Activated CD4-positive, alpha-beta T cell treated with anti-CD3 and anti-CD28 coated beads for 36 hours (primary cell): ENCODE data around the gene ANXA5. TPM values are rescaled to one million over a fixed set of nuclear protein-coding genes. Genes with fewer than 3 reads are reported as not detected.

Source experiments
- ATAC-seq: fragments of 200-7000 bp; cut with Tn5 transposase; one replicate; pipeline ENCODE4 v1.10.0; 2021; ENCODE audit warnings: mild to moderate bottlenecking, moderate library complexity
- CTCF ChIA-PET: fragments of 350-600 bp; sonication (Branson Sonifier 250); formaldehyde crosslinking; loops from one replicate; lab custom pipeline; 2021; ENCODE audit warnings: antibody characterized with exemption; lab: Charles Lee
- POLR2A ChIA-PET: fragments of 350-600 bp; sonication (Branson Sonifier 250); formaldehyde crosslinking; loops from one replicate; lab custom pipeline; 2021; ENCODE audit warnings: antibody characterized with exemption, inconsistent platforms; lab: Charles Lee
- DNase-seq: peaks from one replicate; pipeline ENCODE4 v3.0.0-alpha.2; 2020
- H3K27ac Mint-ChIP-seq: one replicate; pipeline ENCODE4 v1.8.0; 2021; ENCODE audit warnings: mixed read lengths
- H3K27me3 Mint-ChIP-seq: one replicate; pipeline ENCODE4 v1.8.0; 2021; ENCODE audit warnings: mixed read lengths
- H3K36me3 Mint-ChIP-seq: one replicate; pipeline ENCODE4 v1.8.0; 2021; ENCODE audit warnings: low read depth, mixed read lengths
- H3K4me1 Mint-ChIP-seq: one replicate; pipeline ENCODE4 v1.8.0; 2021; ENCODE audit warnings: mixed read lengths
- H3K4me3 Mint-ChIP-seq: one replicate; pipeline ENCODE4 v1.8.0; 2021; ENCODE audit warnings: mild to moderate bottlenecking, moderate library complexity, mixed read lengths
- H3K9me3 Mint-ChIP-seq: one replicate; pipeline ENCODE4 v1.8.0; 2021; ENCODE audit warnings: low read depth, mixed read lengths
- intact Hi-C, 2 experiments: fragments of 100-400 bp; cut with DNase I in 1 of 2; cut with micrococcal nuclease in 1 of 2; formaldehyde crosslinking; loops; one replicate each; pipeline versions ENCODE4 v1.14.2 to v1.15.1; 2022 to 2024; cut with DNase I, micrococcal nuclease
- total RNA-seq, 2 experiments: library from RNA; stranded (reverse); gene quantifications; one replicate each; pipeline ENCODE4 v1.2.3, GENCODE V29; 2021

ANXA5 gene
- total RNA-seq, 2 experiments from 2014 or later: 105 to 117 TPM

DNA sequence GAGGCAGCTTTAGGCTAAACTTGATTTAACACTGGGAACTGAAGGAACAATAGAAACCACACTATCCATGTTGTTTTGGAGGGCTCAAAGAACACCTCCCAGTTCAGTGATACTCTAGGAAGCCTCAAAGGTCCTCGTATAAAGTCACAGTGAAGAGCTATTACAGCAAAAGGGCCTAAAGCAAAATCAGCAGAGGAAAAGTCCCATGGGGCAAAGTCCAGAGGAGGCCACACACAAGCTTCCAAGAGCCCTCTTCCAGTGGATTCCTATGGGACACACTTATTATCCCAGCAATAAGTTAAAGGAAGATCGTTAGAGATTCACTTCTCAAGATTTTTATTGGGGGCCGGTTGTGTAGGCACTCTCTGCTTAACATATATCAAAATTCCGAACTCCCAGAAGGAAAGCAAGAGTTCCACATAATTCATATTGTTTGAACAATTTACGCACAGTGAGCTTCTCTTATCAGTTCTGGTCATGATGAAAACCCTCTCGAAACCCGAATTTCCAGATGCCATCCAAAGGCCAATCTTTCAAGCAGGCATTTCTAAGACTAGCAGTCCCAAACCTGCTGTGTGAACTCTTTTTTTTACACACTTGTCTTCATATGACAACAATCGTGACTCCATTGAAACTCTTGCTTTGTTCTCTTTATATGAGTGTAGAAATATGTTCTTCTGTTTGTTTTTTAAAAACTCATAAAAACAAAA lies 53.7 kb downstream of the ANXA5 start:
- intact Hi-C loops: no loop called here
- no peak overlapping the region for H3K4me3 Mint-ChIP-seq
- no peaks in the 10 kb centered on the region for H3K4me1 Mint-ChIP-seq
- H3K27ac Mint-ChIP-seq: no peak overlapping the region
- ChIA-PET CTCF (no interaction called here), POLR2A (no interaction called here)
- peaks cover 9% of the 10 kb centered on the region for H3K27me3 Mint-ChIP-seq
- ATAC-seq (no peak), DNase-seq (no peak)
- H3K9me3 Mint-ChIP-seq: no peaks in the 10 kb centered on the region
- no peaks in the 10 kb centered on the region for H3K36me3 Mint-ChIP-seq

- H3K27me3 Mint-ChIP-seq: peaks cover 8% of the 10 kb centered on the region
- H3K36me3 Mint-ChIP-seq: no peaks in the 10 kb centered on the region
- DNase-seq: no peak
- intact Hi-C loops: no loop called here
- no peak overlapping the region for H3K27ac Mint-ChIP-seq
- ChIA-PET CTCF (no interaction called here), POLR2A (no interaction called here)
- no peaks in the 10 kb centered on the region for H3K9me3 Mint-ChIP-seq
- no peaks in the 10 kb centered on the region for H3K4me1 Mint-ChIP-seq
- H3K4me3 Mint-ChIP-seq: no peak overlapping the region
- no peak for ATAC-seq
Observed at GRCh38 chr4:121642292-121642691, 54.5 kb downstream of the ANXA5 start.

DNA sequence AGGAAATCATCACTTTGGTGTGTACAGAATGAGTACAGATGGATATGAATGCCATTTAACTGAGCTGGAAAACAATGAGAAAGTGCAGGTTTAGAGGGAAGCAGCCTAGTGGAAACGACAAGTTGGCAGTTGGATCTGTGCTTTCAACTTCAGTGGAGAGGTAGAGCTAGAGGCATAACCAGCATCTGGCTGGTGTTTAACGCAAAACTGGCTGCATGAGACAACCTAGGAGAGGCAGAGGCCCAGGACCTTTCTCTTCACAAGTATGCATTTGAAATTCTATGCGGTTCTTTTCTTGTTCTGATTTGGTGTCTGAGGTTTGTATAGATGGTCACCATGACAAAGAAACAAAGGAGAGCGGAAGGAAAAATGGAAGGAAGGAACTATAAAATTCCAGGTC lies 63.1 kb downstream of the ANXA5 start:
- ATAC-seq: no peak
- Mint-ChIP-seq H3K36me3 (no peaks in the 10 kb centered on the region), H3K27ac (no peak overlapping the region), H3K27me3 (peaks cover 17% of the 10 kb centered on the region), H3K9me3 (no peaks in the 10 kb centered on the region), H3K4me3 (no peak overlapping the region), H3K4me1 (no peaks in the 10 kb centered on the region)
- intact Hi-C loops: no loop called here
- ChIA-PET POLR2A (no interaction called here), CTCF (no interaction called here)
- no peak for DNase-seq

DNA sequence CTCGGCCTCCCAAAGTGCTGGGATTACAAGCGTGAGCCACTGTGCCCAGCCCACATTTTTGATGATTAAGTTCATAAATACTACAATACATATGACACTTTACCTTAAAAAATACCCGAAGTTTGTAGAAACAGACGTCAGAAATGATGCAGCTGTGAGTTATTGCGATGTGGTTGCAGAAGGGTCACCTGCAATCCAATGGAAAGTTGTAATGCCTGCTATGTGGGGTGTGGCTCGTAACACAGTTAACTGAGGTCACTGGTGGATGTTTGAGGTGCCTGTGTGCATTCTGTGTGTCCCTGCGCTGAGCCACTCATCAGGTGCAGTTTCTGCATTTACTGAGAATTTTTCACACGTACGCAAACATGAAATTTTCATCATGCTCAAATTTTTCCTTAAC lies 64.1 kb downstream of the ANXA5 start:
- ChIA-PET POLR2A (no interaction called here), CTCF (no interaction called here)
- no peak overlapping the region for H3K27ac Mint-ChIP-seq
- H3K4me3 Mint-ChIP-seq: no peak overlapping the region
- H3K9me3 Mint-ChIP-seq: no peaks in the 10 kb centered on the region
- no peaks in the 10 kb centered on the region for H3K36me3 Mint-ChIP-seq
- DNase-seq (no peak), ATAC-seq (no peak)
- no peaks in the 10 kb centered on the region for H3K4me1 Mint-ChIP-seq
- H3K27me3 Mint-ChIP-seq: peaks cover 14% of the 10 kb centered on the region
- intact Hi-C loops: no loop called here

Other genes starting within 250 kb of the ANXA5 start
- not detected for gene SMIM43, start 68.2 kb upstream of the ANXA5 start, total RNA-seq
- gene EXOSC9, start 104.3 kb upstream of the ANXA5 start, total RNA-seq: 10 to 100 TPM; 85.4 to 94.5 TPM
- gene CCNA2, start 126.9 kb upstream of the ANXA5 start, total RNA-seq: 100 to 1,000 TPM; 113 to 118 TPM
- 10 to 100 TPM; 15.0 to 16.3 TPM for gene BBS7, start 173.5 kb upstream of the ANXA5 start, total RNA-seq